ENCODE data around the gene INHA.
A peak's percentile ranks its signal among the peaks of the same experiment; 100 is the strongest.

Gene INHA

GRCh38 chr2:219592736-219593135 is 20.6 kb downstream of the INHA start:
- no peak for DNase-seq
- Mint-ChIP-seq H3K27ac (no peak overlapping the region), H3K27me3 (peaks cover 16% of the 10 kb centered on the region), H3K36me3 (no peaks in the 10 kb centered on the region), H3K4me3 (no peak overlapping the region), H3K4me1 (peaks cover 13% of the 10 kb centered on the region), H3K9me3 (no peaks in the 10 kb centered on the region)
- CTCF ChIA-PET: interaction anchor here (1.3 kb wide), 1 partner anchor 52 kb away, joined by 4 read pairs; no protein-coding TSS in a partner anchor

DNA sequence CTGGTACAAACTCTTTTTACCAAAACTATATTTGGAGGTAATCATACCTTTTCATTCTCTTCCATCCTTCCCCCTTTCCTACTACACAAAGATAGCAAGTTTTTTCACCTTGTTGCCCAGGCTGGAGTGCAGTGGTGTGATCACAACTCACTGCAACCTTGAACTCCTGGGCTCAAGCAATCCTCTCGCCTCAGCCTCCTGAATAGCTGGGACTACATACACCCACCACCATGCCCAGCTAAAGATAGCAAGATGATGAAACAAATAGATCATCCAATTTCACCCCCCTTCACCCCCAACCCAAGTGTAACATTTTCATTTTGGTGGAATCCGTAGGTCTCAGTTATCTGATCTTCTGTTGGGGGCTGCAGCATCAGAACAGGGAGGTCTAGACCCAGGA is 21.0 kb downstream of the INHA start:
- H3K4me3 Mint-ChIP-seq: no peak overlapping the region
- DNase-seq: no peak
- CTCF ChIA-PET: interaction anchor here (1.3 kb wide), 1 partner anchor 52 kb away, joined by 4 read pairs; no protein-coding TSS in a partner anchor
- H3K4me1 Mint-ChIP-seq: peaks cover 16% of the 10 kb centered on the region
- H3K27ac Mint-ChIP-seq: no peak overlapping the region
- no peaks in the 10 kb centered on the region for H3K9me3 Mint-ChIP-seq
- H3K36me3 Mint-ChIP-seq: no peaks in the 10 kb centered on the region
- H3K27me3 Mint-ChIP-seq: peaks cover 20% of the 10 kb centered on the region

DNA sequence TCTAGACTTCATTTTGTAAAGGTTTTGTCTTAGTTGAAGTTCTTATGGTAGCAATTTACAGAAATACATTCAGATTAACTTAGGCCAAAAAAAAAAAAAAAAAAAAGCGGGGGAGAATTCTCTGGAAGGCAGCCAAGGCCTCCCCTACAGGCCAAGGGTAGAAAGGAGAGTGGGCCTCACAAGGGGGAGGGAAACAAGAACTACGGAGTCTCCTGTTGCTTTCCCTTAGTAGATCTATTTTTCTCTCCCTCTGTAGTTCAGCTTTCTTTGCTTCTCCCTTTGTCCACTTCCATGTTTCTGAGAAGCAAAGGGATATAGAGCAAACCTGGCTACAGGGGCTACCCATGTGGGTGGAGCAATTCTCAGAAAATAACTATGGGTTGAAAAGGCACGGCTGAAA is 23.1 kb downstream of the INHA start:
- Mint-ChIP-seq H3K9me3 (no peaks in the 10 kb centered on the region), H3K27ac (no peak overlapping the region), H3K4me3 (no peak overlapping the region), H3K27me3 (peaks cover 20% of the 10 kb centered on the region), H3K36me3 (no peaks in the 10 kb centered on the region), H3K4me1 (peaks cover 27% of the 10 kb centered on the region)
- no peak for DNase-seq
- CTCF ChIA-PET: interaction anchor here (1.5 to 1.9 kb wide), 2 partner anchors 35 to 47 kb away, joined by 3 to 5 read pairs; no protein-coding TSS in a partner anchor

- H3K27me3 Mint-ChIP-seq: peaks cover 20% of the 10 kb centered on the region
- peaks cover 9% of the 10 kb centered on the region for H3K36me3 Mint-ChIP-seq
- no peaks in the 10 kb centered on the region for H3K9me3 Mint-ChIP-seq
- CTCF ChIA-PET: interaction anchor here (2.4 kb wide), 1 partner anchor 56 kb away, joined by 11 read pairs; no protein-coding TSS in a partner anchor
- no peak for DNase-seq
- peak overlapping the region; percentile 90 for H3K4me3 Mint-ChIP-seq
- H3K4me1 Mint-ChIP-seq: peaks cover 29% of the 10 kb centered on the region
- H3K27ac Mint-ChIP-seq: peak overlapping the region; percentile 91
Measured at GRCh38 chr2:219596954-219597551, 24.9 kb downstream of the INHA start.

DNA sequence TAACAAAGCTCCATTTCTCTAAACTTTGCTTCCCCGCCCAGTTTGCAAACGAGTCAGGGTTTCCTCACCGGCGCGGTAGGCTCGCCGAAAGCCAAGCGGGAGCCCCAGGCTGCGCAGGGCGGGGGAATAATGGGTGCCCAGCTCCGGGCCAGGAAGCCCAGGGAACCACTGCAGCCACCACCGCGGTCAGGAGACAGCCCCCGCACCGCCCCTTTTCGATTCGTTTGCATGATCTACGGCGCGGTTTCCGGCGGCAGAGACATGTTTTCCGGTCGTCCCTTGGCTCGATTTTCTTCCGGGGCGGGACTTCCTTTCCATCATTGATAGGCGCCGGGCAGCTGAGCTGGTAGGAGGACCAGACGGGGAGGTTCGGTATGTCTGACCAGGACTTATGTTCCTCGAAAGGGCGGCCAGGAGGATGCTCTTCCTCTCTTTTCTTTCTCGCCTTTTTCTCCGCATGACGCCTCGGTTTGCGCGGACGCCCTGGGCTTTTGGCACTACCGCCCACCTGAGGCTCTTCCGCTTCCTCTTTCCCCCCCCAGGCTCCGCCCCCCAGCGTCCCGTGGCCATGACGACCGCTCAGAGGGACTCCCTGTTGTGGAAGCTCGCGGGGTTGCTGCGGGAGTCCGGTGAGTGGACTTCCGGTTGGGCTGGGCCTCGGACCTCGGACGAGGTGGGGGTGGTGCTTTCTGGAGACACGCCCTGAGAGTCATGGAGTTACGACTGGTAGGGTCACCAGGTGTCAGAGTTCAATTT is 25.6 kb downstream of the INHA start, which contains the start of gene STK11IP:
TSS of gene STK11IP (plus strand) at position 306 of the 756 bp plus-strand sequence. CDS start at position 569, 263 bp downstream.
- Mint-ChIP-seq H3K4me3 (peak within 1 kb of the TSS; percentile 90), H3K27me3 (peaks cover 20% of the 10 kb centered on the region), H3K4me1 (peaks cover 29% of the 10 kb centered on the region), H3K36me3 (peaks cover 9% of the 10 kb centered on the region), H3K27ac (peak within 1 kb of the TSS; percentile 91), H3K9me3 (no peaks in the 10 kb centered on the region)
- CTCF ChIA-PET: interaction anchor here (2.4 kb wide), 1 partner anchor 57 kb away, joined by 11 read pairs; no protein-coding TSS in a partner anchor
- peak; percentile 96 for DNase-seq

DNA sequence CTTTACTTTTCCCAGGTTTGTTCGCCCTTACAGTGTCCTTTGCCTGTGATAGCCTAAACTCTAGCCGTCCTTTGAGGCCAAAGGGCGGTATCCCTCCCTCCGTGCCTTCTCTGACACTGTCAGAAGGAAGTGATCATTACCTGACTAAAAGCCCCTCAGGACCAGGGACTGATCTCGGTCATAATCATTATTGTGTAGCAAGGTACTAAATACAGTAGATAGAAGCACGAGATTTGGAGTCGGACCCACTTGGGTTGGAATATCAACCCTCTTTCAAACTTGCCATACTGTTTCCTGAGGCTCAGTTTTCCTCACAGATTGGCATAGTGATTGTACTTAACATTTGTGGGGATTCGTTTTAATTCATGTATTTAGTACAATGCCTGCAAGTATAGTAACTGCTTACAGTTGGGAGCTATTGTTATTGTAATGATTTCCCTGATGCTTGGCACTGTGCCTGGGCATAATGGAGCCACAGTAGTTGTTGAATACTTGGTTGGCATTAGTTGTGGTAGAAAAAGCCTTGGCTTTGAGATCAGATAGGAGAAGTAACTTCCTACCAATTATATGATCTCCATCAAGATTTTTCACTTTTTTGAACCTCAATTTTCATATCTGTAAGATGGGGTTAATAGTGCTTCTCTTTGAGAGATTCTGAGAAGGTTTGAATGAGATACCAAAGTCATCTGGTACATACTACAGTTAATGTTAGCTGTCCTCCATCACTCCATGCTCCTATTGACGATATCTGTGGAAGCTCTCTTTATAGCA is 26.4 kb downstream of the INHA start:
- Mint-ChIP-seq H3K27ac (peak overlapping the region; percentile 91), H3K4me3 (peak overlapping the region; percentile 90), H3K4me1 (peaks cover 29% of the 10 kb centered on the region), H3K36me3 (peaks cover 9% of the 10 kb centered on the region), H3K27me3 (peaks cover 14% of the 10 kb centered on the region), H3K9me3 (no peaks in the 10 kb centered on the region)
- CTCF ChIA-PET: no interaction called here
- DNase-seq: no peak

- Mint-ChIP-seq H3K4me3 (no peak overlapping the region), H3K27me3 (no peaks in the 10 kb centered on the region), H3K9me3 (no peaks in the 10 kb centered on the region), H3K4me1 (peaks cover 8% of the 10 kb centered on the region), H3K27ac (no peak overlapping the region), H3K36me3 (peaks cover 18% of the 10 kb centered on the region)
- no peak for DNase-seq
- CTCF ChIA-PET: interaction anchor here (0.7 kb wide), 1 partner anchor 43 kb away, joined by 3 read pairs; no protein-coding TSS in a partner anchor
Measured at GRCh38 chr2:219603771-219604170, 31.7 kb downstream of the INHA start.

DNA sequence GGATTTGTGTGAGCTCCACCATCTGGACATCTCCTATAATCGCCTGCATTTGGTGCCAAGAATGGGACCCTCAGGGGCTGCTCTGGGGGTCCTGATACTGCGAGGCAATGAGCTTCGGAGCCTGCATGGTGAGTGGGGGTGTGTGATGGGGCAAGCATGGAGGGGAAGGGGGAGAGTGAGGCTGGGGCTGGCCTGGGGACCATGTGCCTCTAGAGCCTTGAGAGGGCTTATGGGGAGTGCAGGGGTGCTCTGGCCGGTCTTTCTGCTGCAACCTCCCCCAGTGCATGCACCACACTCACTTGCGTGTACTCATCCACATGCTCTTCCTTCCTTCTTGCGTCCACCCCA is 33.5 kb downstream of the INHA start:
- Mint-ChIP-seq H3K27me3 (no peaks in the 10 kb centered on the region), H3K9me3 (no peaks in the 10 kb centered on the region), H3K4me1 (peaks cover 2% of the 10 kb centered on the region), H3K36me3 (peaks cover 19% of the 10 kb centered on the region), H3K4me3 (no peak overlapping the region), H3K27ac (no peak overlapping the region)
- CTCF ChIA-PET: no interaction called here
- no peak for DNase-seq

DNA sequence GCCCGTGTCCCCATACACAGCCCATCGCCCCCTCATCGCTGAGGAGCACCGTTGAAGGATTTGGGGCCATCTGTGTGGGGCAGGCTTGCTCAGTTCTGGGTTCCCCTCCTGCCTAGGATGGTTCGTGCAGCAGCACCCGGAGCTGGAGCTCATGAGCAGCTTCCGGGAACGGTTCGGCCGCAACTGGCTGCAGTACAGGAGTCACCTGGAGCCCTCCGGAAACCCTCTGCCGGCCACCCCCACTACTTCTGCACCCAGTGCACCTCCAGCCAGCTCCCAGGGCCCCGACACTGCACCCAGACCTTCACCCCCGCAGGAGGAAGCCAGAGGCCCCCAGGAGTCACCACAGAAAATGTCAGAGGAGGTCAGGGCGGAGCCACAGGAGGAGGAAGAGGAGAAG is 35.8 kb downstream of the INHA start:
- H3K9me3 Mint-ChIP-seq: no peaks in the 10 kb centered on the region
- peaks cover 9% of the 10 kb centered on the region for H3K4me1 Mint-ChIP-seq
- CTCF ChIA-PET: no interaction called here
- H3K27ac Mint-ChIP-seq: no peak overlapping the region
- peaks cover 20% of the 10 kb centered on the region for H3K36me3 Mint-ChIP-seq
- no peaks in the 10 kb centered on the region for H3K27me3 Mint-ChIP-seq
- H3K4me3 Mint-ChIP-seq: no peak overlapping the region
- DNase-seq: no peak

GRCh38 chr2:219608399-219608964 is 36.4 kb downstream of the INHA start:
- Mint-ChIP-seq H3K4me1 (peaks cover 11% of the 10 kb centered on the region), H3K36me3 (peaks cover 20% of the 10 kb centered on the region), H3K4me3 (no peak overlapping the region), H3K27me3 (no peaks in the 10 kb centered on the region), H3K27ac (no peak overlapping the region), H3K9me3 (no peaks in the 10 kb centered on the region)
- CTCF ChIA-PET: interaction anchor here (1.1 kb wide), 1 partner anchor 12 kb away, joined by 3 read pairs; no protein-coding TSS in a partner anchor
- no peak for DNase-seq

DNA sequence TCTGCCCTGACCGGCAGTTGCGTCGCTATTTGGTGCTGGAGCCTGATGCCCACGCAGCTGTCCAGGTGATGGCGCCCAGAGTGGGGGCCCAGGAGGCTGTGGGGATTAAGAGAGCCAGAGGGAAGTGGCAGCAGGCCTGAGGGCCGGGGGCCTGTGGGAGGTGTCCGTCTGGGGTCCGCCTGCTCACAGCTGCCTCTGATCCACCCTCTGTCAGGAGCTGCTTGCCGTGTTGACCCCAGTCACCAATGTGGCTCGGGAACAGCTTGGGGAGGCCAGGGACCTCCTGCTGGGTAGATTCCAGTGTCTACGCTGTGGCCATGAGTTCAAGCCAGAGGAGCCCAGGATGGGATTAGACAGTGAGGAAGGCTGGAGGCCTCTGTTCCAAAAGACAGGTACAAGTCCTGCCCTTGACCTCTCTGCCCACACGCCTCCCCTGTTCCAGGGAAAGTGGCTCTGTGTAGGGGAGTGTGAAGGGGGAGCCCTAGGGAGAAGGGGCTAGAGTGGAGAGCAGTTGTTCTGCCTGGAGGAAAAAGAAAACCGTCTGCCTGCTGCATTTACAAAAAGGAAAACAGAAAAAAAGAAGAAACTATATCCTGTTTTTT is 37.1 kb downstream of the INHA start:
- no peaks in the 10 kb centered on the region for H3K27me3 Mint-ChIP-seq
- peaks cover 11% of the 10 kb centered on the region for H3K4me1 Mint-ChIP-seq
- H3K4me3 Mint-ChIP-seq: no peak overlapping the region
- DNase-seq: no peak
- no peak overlapping the region for H3K27ac Mint-ChIP-seq
- H3K36me3 Mint-ChIP-seq: peaks cover 20% of the 10 kb centered on the region
- no peaks in the 10 kb centered on the region for H3K9me3 Mint-ChIP-seq
- CTCF ChIA-PET: interaction anchor here (1.1 kb wide), 1 partner anchor 11 kb away, joined by 3 read pairs; no protein-coding TSS in a partner anchor

- CTCF ChIA-PET: no interaction called here
- Mint-ChIP-seq H3K27ac (no peak overlapping the region), H3K36me3 (peaks cover 26% of the 10 kb centered on the region)
Measured at GRCh38 chr2:219611306-219611705, 39.2 kb downstream of the INHA start.

GRCh38 chr2:219611866-219612576 is 39.9 kb downstream of the INHA start:
- CTCF ChIA-PET: no interaction called here

More at GRCh38 chr2:219611306-219611705, 39.2 kb downstream of the INHA start:
- no peak for DNase-seq
- Mint-ChIP-seq H3K27me3 (no peaks in the 10 kb centered on the region), H3K4me3 (no peak overlapping the region), H3K4me1 (peaks cover 13% of the 10 kb centered on the region), H3K9me3 (no peaks in the 10 kb centered on the region)

More at GRCh38 chr2:219611866-219612576, 39.9 kb downstream of the INHA start:
- DNase-seq: no peak
- H3K27ac Mint-ChIP-seq: no peak overlapping the region
- H3K27me3 Mint-ChIP-seq: no peaks in the 10 kb centered on the region
- no peaks in the 10 kb centered on the region for H3K9me3 Mint-ChIP-seq
- H3K36me3 Mint-ChIP-seq: peaks cover 21% of the 10 kb centered on the region
- no peak overlapping the region for H3K4me3 Mint-ChIP-seq
- H3K4me1 Mint-ChIP-seq: peaks cover 13% of the 10 kb centered on the region
